Measurements from ENCODE around the gene CRYBG2. TPM values are rescaled to one million over a fixed set of nuclear protein-coding genes. Genes with fewer than 3 reads are reported as not detected.

The CRYBG2 gene
- total RNA-seq, 1 experiment from 2014 or later: 0.64 TPM

GRCh38 chr1:26323382-26323781, 30.5 kb downstream of the CRYBG2 start:
- ChIA-PET POLR2A (no interaction called here), CTCF (interaction anchor here (0.7 kb wide), 1 partner anchor 94 kb away, joined by 7 read pairs; no protein-coding TSS in a partner anchor)
- no TSS peak for BruUV-seq (replicated peaks)
- TF ChIP-seq POLR2AphosphoS5 (IDR thresholded peaks at IDR 0.05; ENCODE audit: low read depth, low read length) (no peak), TCF7L2 (IDR thresholded peaks at IDR 0.05; ENCODE audit: low read depth, low read length) (no peak)
- no peak overlapping the region for H3K27ac ChIP-seq (ENCODE audit: low read length)
- intact Hi-C loops (cut with micrococcal nuclease; ENCODE audit: unreplicated experiment) (no loop called here), in situ Hi-C loops (cut with HindIII; ENCODE audit: low pct_unique_long_range_greater_than_20kb, low sequenced_read_pairs) (no loop called here)
- no peak overlapping the region for H3K4me3 ChIP-seq (ENCODE audit: low read depth in 2 of 2, low read length in 2 of 2)
- DNase-seq (ENCODE audit: low read depth, low spot score): no peak
- H3K27me3 ChIP-seq (ENCODE audit: control insufficient read depth, insufficient read depth, low read length): no peaks in the 10 kb centered on the region
- ATAC-seq: no peak
- no peaks in the 10 kb centered on the region for H3K36me3 ChIP-seq (ENCODE audit: control insufficient read depth, insufficient read depth, low read length)
- H3K9me3 ChIP-seq (ENCODE audit: control insufficient read depth, insufficient read depth, low read depth, low read length): no peaks in the 10 kb centered on the region
- no peaks in the 10 kb centered on the region for H3K4me1 ChIP-seq (ENCODE audit: control insufficient read depth, insufficient read depth, low read length)

- no TSS peak for BruUV-seq (replicated peaks)
- H3K36me3 ChIP-seq (ENCODE audit: control insufficient read depth, insufficient read depth, low read length): no peaks in the 10 kb centered on the region
- no peaks in the 10 kb centered on the region for H3K27me3 ChIP-seq (ENCODE audit: control insufficient read depth, insufficient read depth, low read length)
- POLR2A ChIA-PET: interaction anchor here (1.1 kb wide), 1 partner anchor 17 kb away, joined by 3 read pairs; no protein-coding TSS in a partner anchor
- no peak for ATAC-seq
- no peak overlapping the region for H3K27ac ChIP-seq (ENCODE audit: low read length)
- intact Hi-C loops (cut with micrococcal nuclease; ENCODE audit: unreplicated experiment): no loop called here
- CTCF ChIA-PET: interaction anchor here (1.0 to 2.0 kb wide), 5 partner anchors 11 to 48 kb away, joined by 3 to 11 read pairs (median 4); no protein-coding TSS in a partner anchor
- in situ Hi-C loops (cut with HindIII; ENCODE audit: low pct_unique_long_range_greater_than_20kb, low sequenced_read_pairs): no loop called here
- TF ChIP-seq CTCF (IDR thresholded peaks at IDR 0.05) (no peak), TCF7L2 (IDR thresholded peaks at IDR 0.05; ENCODE audit: low read depth, low read length) (no peak), POLR2AphosphoS5 (IDR thresholded peaks at IDR 0.05; ENCODE audit: low read depth, low read length) (no peak), REST (IDR thresholded peaks at IDR 0.05; ENCODE audit: insufficient read depth in 1 of 2, low read depth in 2 of 2, low read length in 1 of 2) (no peak), SIN3A (IDR thresholded peaks at IDR 0.05; ENCODE audit: borderline replicate concordance, insufficient read depth, low read depth, low read length) (no peak)
- H3K4me1 ChIP-seq (ENCODE audit: control insufficient read depth, insufficient read depth, low read length): no peaks in the 10 kb centered on the region
- H3K9me3 ChIP-seq (ENCODE audit: control insufficient read depth, insufficient read depth, low read depth, low read length): no peaks in the 10 kb centered on the region
- no peak overlapping the region for H3K4me3 ChIP-seq (ENCODE audit: low read depth in 2 of 2, low read length in 2 of 2)
- DNase-seq (ENCODE audit: low read depth, low spot score): no peak
These were observed 31.9 kb downstream of the CRYBG2 start for GRCh38 chr1:26322042-26322331.

- ChIA-PET CTCF (interaction anchor here (1.0 to 2.0 kb wide), 5 partner anchors 10 to 47 kb away, joined by 3 to 11 read pairs (median 4); no protein-coding TSS in a partner anchor), POLR2A (interaction anchor here (1.1 kb wide), 1 partner anchor 17 kb away, joined by 3 read pairs; no protein-coding TSS in a partner anchor)
- in situ Hi-C loops (cut with HindIII; ENCODE audit: low pct_unique_long_range_greater_than_20kb, low sequenced_read_pairs) (no loop called here), intact Hi-C loops (cut with micrococcal nuclease; ENCODE audit: unreplicated experiment) (loop anchor here (2.0 kb wide), 1 partner anchor 37 kb away; no protein-coding TSS in a partner anchor)
- no peak for TF ChIP-seq REST (IDR thresholded peaks at IDR 0.05; ENCODE audit: insufficient read depth in 1 of 2, low read depth in 2 of 2, low read length in 1 of 2)
- TF ChIP-seq CTCF (IDR thresholded peaks at IDR 0.05): peak; percentile 94
- no peak overlapping the region for H3K27ac ChIP-seq (ENCODE audit: low read length)
- no peaks in the 10 kb centered on the region for H3K36me3 ChIP-seq (ENCODE audit: control insufficient read depth, insufficient read depth, low read length)
- H3K27me3 ChIP-seq (ENCODE audit: control insufficient read depth, insufficient read depth, low read length): no peaks in the 10 kb centered on the region
- ATAC-seq: peak; percentile 96
- no TSS peak for BruUV-seq (replicated peaks)
- no peak overlapping the region for H3K4me3 ChIP-seq (ENCODE audit: low read depth in 2 of 2, low read length in 2 of 2)
- peak; percentile 61 for DNase-seq (ENCODE audit: low read depth, low spot score)
- H3K4me1 ChIP-seq (ENCODE audit: control insufficient read depth, insufficient read depth, low read length): no peaks in the 10 kb centered on the region
- H3K9me3 ChIP-seq (ENCODE audit: control insufficient read depth, insufficient read depth, low read depth, low read length): no peaks in the 10 kb centered on the region
These were observed 32.5 kb downstream of the CRYBG2 start for GRCh38 chr1:26321315-26322041.

All from Panc1 (cell line).